Testis (tissue), 2 donors: ENCODE measurements around the gene NPHP4.

Experiments used
- CTCF ChIP-seq, 3 experiments: fragments of 450-650 bp in 2 of 3; fragments of 200-600 bp in 1 of 3; sonication (generic) in 1 of 3; IDR thresholded peaks; one replicate each; pipeline ENCODE4 v1.5.1; 2016 to 2019; ENCODE audit warnings: antibody characterized with exemption in 3 of 3, mild to moderate bottlenecking in 2 of 3, moderate library complexity in 1 of 3
- POLR2A ChIP-seq: fragments of 450-650 bp; IDR thresholded peaks from one replicate; pipeline ENCODE4 v1.6.1; 2017; ENCODE audit warnings: antibody characterized with exemption, mild to moderate bottlenecking, moderate library complexity

- no peak for TF ChIP-seq CTCF (IDR thresholded peaks at IDR 0.05)
- TF ChIP-seq POLR2A, result no peak
Observed at GRCh38 chr1:5973771-5974170, 18.5 kb downstream of the NPHP4 start.
